ENCODE data around the gene FGF7. TPM values are rescaled to one million over a fixed set of nuclear protein-coding genes. Genes with fewer than 3 reads are reported as not detected.
"Not testable (repeated sequence)": the region's sequence is repeated elsewhere in the genome, so short reads cannot be mapped to it uniquely, and the experiment has no call there.

FGF7 gene
- total RNA-seq, 2 donors from 2014 or later, result 125 to 183 TPM

GRCh38 chr15:49430046-49430445, 7.0 kb downstream of the FGF7 start:
- no peak for DNase-seq (ENCODE audit: low spot score)
- intact Hi-C loops (cut with DNase I), result no loop called here

DNA sequence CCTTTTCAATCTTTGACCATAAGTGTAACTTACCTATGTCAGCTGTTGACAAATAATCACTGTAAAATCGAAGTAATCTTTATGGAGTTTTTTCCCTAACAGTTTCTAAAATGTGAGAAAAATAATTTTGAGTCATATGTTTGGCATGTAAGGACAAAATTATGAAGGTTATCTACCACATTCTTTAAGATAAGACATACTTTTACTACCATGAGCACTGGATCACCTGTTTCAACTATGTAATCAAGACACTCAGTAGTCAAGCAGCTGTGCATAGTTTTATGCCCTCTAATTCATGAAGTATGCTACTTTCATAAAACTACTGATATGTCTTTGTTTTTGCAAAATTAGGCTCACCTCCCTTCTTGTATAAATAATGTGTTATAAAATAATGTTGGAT, 12.1 kb downstream of the FGF7 start:
- intact Hi-C loops (cut with DNase I), result no loop called here
- no peak for DNase-seq (ENCODE audit: low spot score)

DNA sequence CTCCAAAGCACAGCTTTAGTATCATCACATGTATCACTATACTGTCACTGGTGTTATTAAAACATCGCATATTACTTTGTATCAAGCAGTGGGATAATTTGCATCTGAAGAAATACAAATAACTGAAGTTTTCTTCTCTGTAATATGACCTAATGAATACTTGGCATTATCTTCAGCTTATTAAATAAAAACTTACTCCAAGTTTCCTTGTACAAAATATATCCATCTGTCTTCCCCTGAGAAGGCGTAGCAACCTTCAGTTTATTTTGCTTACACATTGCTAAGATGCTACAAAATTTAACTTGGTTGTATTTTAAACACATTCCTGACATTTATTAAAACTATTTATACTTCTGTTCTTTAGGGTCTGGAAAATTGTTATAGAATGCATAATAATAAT, 13.7 kb downstream of the FGF7 start:
- intact Hi-C loops (cut with DNase I), result no loop called here
- DNase-seq (ENCODE audit: low spot score), result no peak

DNA sequence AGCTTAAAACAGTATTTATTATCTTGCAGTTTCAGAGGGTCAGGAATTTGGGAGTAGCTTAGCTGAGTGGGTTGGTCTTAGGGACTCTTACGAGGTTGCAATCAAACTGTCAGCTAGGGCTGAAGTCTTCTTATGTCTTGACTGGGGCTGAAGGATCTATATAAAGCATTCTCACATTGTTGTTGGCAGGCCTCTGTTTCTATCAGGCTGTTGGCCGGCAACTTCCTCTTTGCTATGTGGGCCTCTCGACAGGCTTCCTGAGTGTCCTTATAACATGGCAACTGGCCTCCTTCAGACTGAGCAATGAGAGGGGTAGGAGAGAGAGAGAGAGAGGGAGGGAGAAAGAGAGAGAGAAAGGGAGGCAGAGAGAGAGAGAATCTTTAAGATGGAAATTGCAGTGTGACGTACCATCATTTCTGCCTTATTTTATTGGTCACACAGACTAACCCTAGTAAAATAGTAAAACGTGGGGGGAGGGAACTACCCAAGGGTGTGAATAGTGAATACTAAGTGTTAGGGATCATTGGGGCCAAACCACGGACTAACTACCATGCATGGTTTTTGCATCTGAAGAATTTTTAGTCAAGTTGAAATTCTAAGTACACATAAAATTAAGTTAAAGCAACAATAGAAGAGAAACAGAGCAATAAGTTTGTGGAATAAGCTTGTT, 16.1 kb downstream of the FGF7 start:
- intact Hi-C loops (cut with DNase I), result no loop called here
- DNase-seq (ENCODE audit: low spot score), result peak; percentile 64

DNA sequence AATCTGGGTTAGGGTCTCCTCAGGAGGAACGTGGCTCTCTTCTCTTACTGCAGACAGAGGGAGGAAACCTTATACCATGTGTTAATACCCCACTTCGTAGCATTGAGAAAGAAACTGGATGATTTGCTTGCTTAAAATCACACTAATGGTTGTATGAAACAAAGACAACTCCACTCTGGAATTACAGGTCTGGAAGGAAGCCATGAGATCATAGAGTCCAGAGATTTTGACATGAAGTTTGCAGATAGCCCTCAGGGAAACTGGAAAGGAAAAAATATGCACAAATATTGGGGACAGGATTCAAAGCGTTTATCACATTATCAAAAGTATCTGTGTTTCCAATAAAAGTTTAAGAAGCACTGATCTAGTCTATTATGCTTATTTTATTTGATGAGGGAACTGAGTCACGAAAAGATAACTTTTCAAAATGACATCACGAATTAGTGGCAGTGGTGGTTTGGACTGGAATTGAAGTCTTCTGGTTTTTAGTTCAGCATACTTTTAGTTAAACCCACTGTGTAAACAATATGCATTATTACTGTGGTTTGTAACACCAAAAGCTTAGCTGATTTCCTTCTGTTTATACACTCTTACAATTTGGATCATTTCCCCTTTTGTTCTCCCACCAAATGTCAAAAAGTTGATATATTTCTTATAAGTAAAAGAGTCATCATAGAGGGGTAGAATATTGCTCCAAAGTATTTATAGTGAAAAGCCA, 16.8 kb downstream of the FGF7 start:
- DNase-seq (ENCODE audit: low spot score), result no peak
- intact Hi-C loops (cut with DNase I), result no loop called here

GRCh38 chr15:49441356-49441755, 18.3 kb downstream of the FGF7 start:
- DNase-seq (ENCODE audit: low spot score), result no peak
- intact Hi-C loops (cut with DNase I), result no loop called here

- intact Hi-C loops (cut with DNase I), result no loop called here
- no peak for DNase-seq (ENCODE audit: low spot score)
Measured at GRCh38 chr15:49441816-49442215, 18.8 kb downstream of the FGF7 start.

DNA sequence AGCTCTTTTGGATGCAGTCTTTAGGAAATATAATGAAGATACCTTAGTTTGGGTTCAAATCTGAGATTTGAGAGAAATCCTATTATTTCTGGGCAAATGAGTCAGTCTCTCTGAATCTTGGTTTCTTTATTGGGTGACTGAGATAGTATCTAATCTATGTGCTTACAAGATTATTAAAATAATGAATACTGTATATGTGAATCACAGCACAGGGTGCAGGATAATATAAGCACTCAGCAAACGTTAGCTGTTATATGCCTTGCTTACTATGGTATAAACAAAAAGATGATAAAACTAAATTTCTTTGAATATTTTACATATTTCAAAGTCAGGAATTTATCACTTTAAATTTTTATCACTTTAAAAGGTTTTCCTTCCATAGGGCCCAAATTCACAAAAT, 29.6 kb downstream of the FGF7 start:
- DNase-seq (ENCODE audit: low spot score), result no peak
- intact Hi-C loops (cut with DNase I), result no loop called here

- intact Hi-C loops (cut with DNase I), result no loop called here
- no peak for DNase-seq (ENCODE audit: low spot score)
Measured at GRCh38 chr15:49456166-49456565, 33.1 kb downstream of the FGF7 start.

- intact Hi-C loops (cut with DNase I), result no loop called here
- DNase-seq (ENCODE audit: low spot score), result no peak
Measured at GRCh38 chr15:49458145-49458544, 35.1 kb downstream of the FGF7 start.

GRCh38 chr15:49460411-49460941, 37.4 kb downstream of the FGF7 start:
- intact Hi-C loops (cut with DNase I), result no loop called here
- no peak for DNase-seq (ENCODE audit: low spot score)

DNA sequence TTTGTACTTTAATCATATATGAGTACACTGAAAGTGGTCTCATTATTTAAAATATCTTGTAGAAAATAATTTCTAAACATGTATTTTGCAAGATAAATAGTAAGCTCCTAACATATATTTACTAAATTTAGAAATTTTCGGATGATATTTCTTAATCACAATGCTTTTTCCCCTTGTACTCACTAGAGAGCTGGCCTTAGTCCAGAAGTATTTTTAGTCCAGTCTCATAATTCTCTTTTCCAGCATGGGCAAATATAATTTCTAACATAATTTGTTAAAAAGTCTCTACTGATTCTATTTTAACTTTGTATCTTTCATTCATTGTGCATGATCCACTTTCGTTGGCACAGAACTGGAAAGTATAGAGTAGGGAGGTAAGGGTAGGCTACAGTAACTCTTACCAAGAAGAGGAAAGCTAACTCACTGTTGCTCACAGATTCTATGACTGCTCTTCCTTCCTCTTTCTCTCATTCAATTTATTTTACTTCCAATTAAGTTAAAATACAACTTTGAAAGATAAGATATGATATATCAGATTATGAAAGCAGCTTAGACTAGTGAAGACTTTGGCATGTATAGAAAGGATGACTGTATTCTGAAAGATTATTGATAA, 39.3 kb downstream of the FGF7 start:
- DNase-seq (ENCODE audit: low spot score), result no peak
- intact Hi-C loops (cut with DNase I), result no loop called here

GRCh38 chr15:49464522-49464921, 41.5 kb downstream of the FGF7 start:
- DNase-seq (ENCODE audit: low spot score), result no peak
- intact Hi-C loops (cut with DNase I), result no loop called here

DNA sequence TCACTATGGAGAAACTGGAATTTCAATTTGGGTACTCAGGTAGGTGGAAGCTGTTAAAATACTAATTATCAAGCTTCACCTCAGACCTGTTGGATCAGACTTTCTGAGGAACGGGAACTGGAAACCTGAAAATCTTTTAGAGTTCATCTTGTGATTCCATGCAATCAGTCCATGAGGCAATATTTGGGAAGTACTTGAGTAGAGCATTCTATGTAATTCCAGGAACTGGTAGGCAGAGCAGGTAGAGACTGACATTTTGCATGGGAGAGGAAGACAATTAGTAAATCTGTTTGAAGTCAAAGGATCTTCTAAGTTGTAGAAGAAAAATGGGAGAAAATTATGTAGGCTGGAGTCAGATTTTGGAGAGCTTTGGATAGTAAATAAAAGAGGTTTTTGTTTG, 43.1 kb downstream of the FGF7 start:
- intact Hi-C loops (cut with DNase I), result no loop called here
- no peak for DNase-seq (ENCODE audit: low spot score)

- no peak for DNase-seq (ENCODE audit: low spot score)
- intact Hi-C loops (cut with DNase I), result no loop called here
Measured at GRCh38 chr15:49467746-49468480, 44.9 kb downstream of the FGF7 start.

DNA sequence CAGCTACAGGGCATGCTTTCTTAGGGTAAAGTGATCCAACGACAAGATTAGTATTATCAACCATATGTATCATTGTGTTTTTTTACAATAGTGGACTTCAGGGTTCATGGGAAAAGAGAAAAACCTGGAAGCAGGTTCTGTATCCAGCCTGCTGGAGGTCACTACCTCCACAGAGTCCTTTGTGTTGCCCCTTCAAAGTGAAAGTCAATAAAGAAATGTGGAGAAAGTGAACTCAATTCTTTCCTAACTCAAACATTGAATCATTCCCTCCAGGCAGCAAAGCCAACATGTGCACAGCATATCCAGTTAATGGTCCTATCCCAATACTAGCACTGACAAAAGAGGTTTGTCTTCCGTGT, 45.4 kb downstream of the FGF7 start:
- intact Hi-C loops (cut with DNase I), result no loop called here
- no peak for DNase-seq (ENCODE audit: low spot score)

DNA sequence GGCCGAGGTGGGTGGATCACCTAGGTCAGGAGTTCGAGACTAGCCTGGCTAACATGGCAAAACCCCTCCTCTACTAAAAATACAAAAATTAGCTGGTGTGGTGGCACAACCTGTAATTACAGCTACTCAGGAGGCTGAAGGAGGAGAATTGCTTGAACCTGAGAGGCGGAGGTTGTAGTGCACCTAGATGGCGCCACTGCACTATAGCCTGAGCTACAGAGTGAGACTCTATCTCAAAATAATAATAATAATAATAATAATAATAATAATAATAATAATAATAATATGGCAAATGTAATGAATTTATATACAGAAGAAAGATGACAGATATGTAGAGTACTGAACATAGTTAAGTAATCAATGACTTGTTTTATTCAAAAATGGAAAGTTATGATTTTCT, 48.2 kb downstream of the FGF7 start:
- intact Hi-C loops (cut with DNase I); DNase-seq (ENCODE audit: low spot score): not testable (repeated sequence)

DNA sequence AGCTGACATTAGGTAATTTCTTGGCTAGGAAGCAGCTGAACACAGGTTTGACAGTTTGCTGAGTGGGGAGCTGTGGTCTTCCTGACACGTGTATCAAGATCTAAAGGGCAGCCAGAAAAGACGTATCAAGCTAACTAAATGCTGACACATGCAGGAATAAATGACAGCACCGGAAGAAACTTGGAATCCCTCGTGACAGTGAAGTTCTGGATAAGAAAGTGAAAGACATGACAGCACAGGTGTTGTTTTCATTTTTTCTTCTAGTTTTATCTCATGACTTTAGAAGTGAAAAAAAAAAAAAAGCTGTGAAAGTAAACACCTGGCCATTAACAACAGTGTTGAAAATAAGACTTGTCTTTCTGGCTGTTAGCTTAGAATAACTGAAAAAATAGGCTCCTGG, 48.7 kb downstream of the FGF7 start:
- intact Hi-C loops (cut with DNase I), result no loop called here
- DNase-seq (ENCODE audit: low spot score), result no peak

DNA sequence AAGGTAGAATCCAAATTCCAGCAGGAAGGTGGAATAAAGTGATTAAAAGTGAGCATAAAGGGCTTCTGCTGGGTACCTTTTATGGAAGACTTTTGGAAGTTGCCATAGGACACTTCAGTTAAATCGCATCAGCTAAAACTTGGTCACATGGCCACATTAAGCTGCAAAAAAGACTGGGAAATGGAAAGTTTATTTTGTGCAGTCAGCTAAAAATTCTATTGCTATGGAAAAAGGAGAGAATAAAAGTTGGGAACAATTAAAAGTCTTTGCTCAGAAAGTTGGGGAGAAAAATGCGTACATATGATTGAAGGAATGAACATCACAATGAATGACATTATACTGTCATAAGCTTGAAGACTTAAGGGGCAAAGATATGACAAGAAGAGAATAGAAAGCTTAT, 49.3 kb downstream of the FGF7 start:
- intact Hi-C loops (cut with DNase I), result no loop called here

GRCh38 chr15:49473031-49473430, 50.0 kb downstream of the FGF7 start:
- DNase-seq (ENCODE audit: low spot score), result no peak
- intact Hi-C loops (cut with DNase I), result no loop called here

More for the DNA sequence above, 49.3 kb downstream of the FGF7 start:
- DNase-seq (ENCODE audit: low spot score), result no peak

All from posterior vena cava (tissue), 2 donors.